H9 (cell line): ENCODE results near the gene AK5. TPM values are rescaled to one million over a fixed set of nuclear protein-coding genes. Genes with fewer than 3 reads are reported as not detected.

Experiments
- DNase-seq: peaks from one replicate; pipeline ENCODE4 v3.0.0-alpha.2; 2017
- H2AFZ ChIP-seq: one replicate; pipeline ENCODE4 v1.6.1; 2013; ENCODE audit warnings: mild to moderate bottlenecking, low read length, control low read depth, moderate library complexity
- H2AK5ac ChIP-seq: 2 replicates; pipeline ENCODE4 v1.6.1; 2013; ENCODE audit warnings: low read length, control low read depth, mixed read lengths; ENCODE audit not compliant: insufficient read length
- H2BK120ac ChIP-seq: one replicate; pipeline ENCODE4 v1.6.1; 2013; ENCODE audit warnings: low read depth, mild to moderate bottlenecking, low read length, control low read depth, inconsistent platforms; ENCODE audit not compliant: poor library complexity, severe bottlenecking
- H2BK12ac ChIP-seq: 2 replicates; pipeline ENCODE4 v1.6.1; 2013; ENCODE audit warnings: low read length, control low read depth, mixed read lengths, low read depth; ENCODE audit not compliant: insufficient read length
- H2BK15ac ChIP-seq: 2 replicates; pipeline ENCODE4 v1.6.1; 2013; ENCODE audit warnings: low read depth, low read length, control low read depth
- H2BK20ac ChIP-seq: one replicate; pipeline ENCODE4 v1.6.1; 2013; ENCODE audit warnings: low read depth, mild to moderate bottlenecking, low read length, control low read depth, inconsistent platforms; ENCODE audit not compliant: poor library complexity, severe bottlenecking
- H2BK5ac ChIP-seq: 2 replicates; pipeline ENCODE4 v1.6.1; 2013; ENCODE audit warnings: low read length, control low read depth, mixed read lengths; ENCODE audit not compliant: insufficient read length
- H3K14ac ChIP-seq: 2 replicates; pipeline ENCODE4 v1.6.1; 2013; ENCODE audit warnings: low read length, control low read depth; ENCODE audit not compliant: insufficient read depth
- H3K18ac ChIP-seq: 2 replicates; pipeline ENCODE4 v1.6.1; 2013; ENCODE audit warnings: low read depth, mild to moderate bottlenecking, mixed read lengths, low read length, control low read depth; ENCODE audit not compliant: insufficient read length
- H3K23ac ChIP-seq: 2 replicates; pipeline ENCODE4 v1.6.1; 2013; ENCODE audit warnings: low read length, control low read depth, mixed read lengths, low read depth; ENCODE audit not compliant: insufficient read length
- H3K23me2 ChIP-seq: 2 replicates; pipeline ENCODE4 v1.6.1; 2013; ENCODE audit warnings: low read depth, mild to moderate bottlenecking, mixed read lengths, low read length, control low read depth; ENCODE audit not compliant: insufficient read length, poor library complexity, severe bottlenecking
- H3K27ac ChIP-seq: 2 replicates; pipeline ENCODE4 v1.5.1; 2013; ENCODE audit warnings: low read length, control low read depth, mixed read lengths, low read depth; ENCODE audit not compliant: insufficient read length
- H3K27me3 ChIP-seq: 2 replicates; pipeline ENCODE4 v1.6.1; 2013; ENCODE audit warnings: low read length, control low read depth, inconsistent platforms; ENCODE audit not compliant: insufficient read depth
- H3K4ac ChIP-seq: 2 replicates; pipeline ENCODE4 v1.6.1; 2013; ENCODE audit warnings: low read depth, mild to moderate bottlenecking, control low read depth, inconsistent platforms, low read length, moderate library complexity
- H3K4me1 ChIP-seq: 2 replicates; pipeline ENCODE4 v1.6.1; 2013; ENCODE audit warnings: low read length, control low read depth, inconsistent platforms; ENCODE audit not compliant: insufficient read depth
- H3K4me2 ChIP-seq: 2 replicates; pipeline ENCODE4 v1.6.1; 2013; ENCODE audit warnings: low read length, control low read depth, mixed read lengths; ENCODE audit not compliant: insufficient read length, insufficient read depth
- H3K56ac ChIP-seq: 2 replicates; pipeline ENCODE4 v1.6.1; 2013; ENCODE audit warnings: low read depth, mild to moderate bottlenecking, mixed read lengths, low read length, control low read depth; ENCODE audit not compliant: insufficient read length
- H3K79me1 ChIP-seq: 2 replicates; pipeline ENCODE4 v1.6.1; 2013; ENCODE audit warnings: low read depth, mild to moderate bottlenecking, moderate library complexity, low read length, control low read depth, inconsistent platforms; ENCODE audit not compliant: insufficient read depth, poor library complexity, severe bottlenecking
- H3K79me2 ChIP-seq: 2 replicates; pipeline ENCODE4 v1.6.1; 2013; ENCODE audit warnings: low read length, control low read depth, inconsistent platforms; ENCODE audit not compliant: insufficient read depth
- H3K9ac ChIP-seq: 2 replicates; pipeline ENCODE4 v1.6.1; 2013; ENCODE audit warnings: low read length, control low read depth, mixed read lengths; ENCODE audit not compliant: insufficient read length; ENCODE audit errors: extremely low read depth
- H3K9me3 ChIP-seq: one replicate; pipeline ENCODE4 v1.6.1; 2013; ENCODE audit warnings: low read depth, low read length, inconsistent platforms; ENCODE audit not compliant: control insufficient read depth
- H3T11ph ChIP-seq: one replicate; pipeline ENCODE4 v1.6.1; 2013; ENCODE audit warnings: mild to moderate bottlenecking, low read length, control low read depth, inconsistent platforms
- H4K20me1 ChIP-seq: one replicate; pipeline ENCODE4 v1.6.1; 2013; ENCODE audit not compliant: control insufficient read depth, insufficient read length, insufficient read depth
- H4K5ac ChIP-seq: 2 replicates; pipeline ENCODE4 v1.6.1; 2013; ENCODE audit warnings: low read depth, mild to moderate bottlenecking, mixed read lengths, low read length, control low read depth; ENCODE audit not compliant: insufficient read length
- H4K8ac ChIP-seq: replicated peaks from 2 replicates; pipeline ENCODE4 v1.6.1; 2013; ENCODE audit warnings: low read length, control low read depth, mixed read lengths, low read depth; ENCODE audit not compliant: insufficient read length
- H4K91ac ChIP-seq: 2 replicates; pipeline ENCODE4 v1.6.1; 2013; ENCODE audit warnings: low read depth, mild to moderate bottlenecking, moderate library complexity, mixed read lengths, low read length, control low read depth; ENCODE audit not compliant: insufficient read length
- H3K27ac Mint-ChIP-seq, 3 experiments: 2 replicates in 2 of 3; 3 replicates in 1 of 3; pipeline ENCODE4 v1.8.0; 2020 to 2021; ENCODE audit warnings: mixed read lengths in 3 of 3, mild to moderate bottlenecking in 1 of 3, moderate library complexity in 1 of 3
- H3K27me3 Mint-ChIP-seq: 2 replicates; pipeline ENCODE4 v1.8.0; 2021; ENCODE audit warnings: low read depth, mild to moderate bottlenecking, moderate library complexity, mixed read lengths
- H3K36me3 Mint-ChIP-seq, 3 experiments: 2 replicates in 2 of 3; 3 replicates in 1 of 3; pipeline ENCODE4 v1.8.0; 2020 to 2021; ENCODE audit warnings: low read depth in 3 of 3, mixed read lengths in 3 of 3; ENCODE audit not compliant: insufficient read depth in 1 of 3
- H3K4me1 Mint-ChIP-seq, 2 experiments: 2 replicates each; pipeline ENCODE4 v1.8.0; 2020; ENCODE audit warnings: mixed read lengths in 2 of 2
- H3K4me3 Mint-ChIP-seq, 2 experiments: 2 replicates in 1 of 2; 3 replicates in 1 of 2; pipeline ENCODE4 v1.8.0; 2020 to 2021; ENCODE audit warnings: mild to moderate bottlenecking in 2 of 2, mixed read lengths in 2 of 2, moderate library complexity in 1 of 2
- H3K9me3 Mint-ChIP-seq, 2 experiments: 2 replicates in 1 of 2; 3 replicates in 1 of 2; pipeline ENCODE4 v1.8.0; 2020; ENCODE audit warnings: mild to moderate bottlenecking in 2 of 2, mixed read lengths in 2 of 2, moderate library complexity in 1 of 2
- CTCF ChIP-seq: fragments of 200-600 bp; sonication (generic); conservative IDR thresholded peaks from 3 replicates; pipeline ENCODE4 v1.8.0; 2021; ENCODE audit warnings: antibody characterized with exemption, mild to moderate bottlenecking
- WGBS: extraction: QIAGEN DNeasy Blood & Tissue Kit; methylation state at CpG from one replicate; pipeline ENCODE4 v1.1.7; 2013; ENCODE audit warnings: missing lambda C conversion rate, low lambda C conversion rate, mixed read lengths; ENCODE audit not compliant: insufficient read length; ENCODE audit errors: extremely low coverage; 5-methylcytosine and 5-hydroxymethylcytosine counted together
- total RNA-seq: library from RNA; stranded (reverse); gene quantifications from 2 replicates; pipeline ENCODE4 v1.2.1, GENCODE V29; 2021

AK5 gene
- total RNA-seq, 1 experiment from 2014 or later: 2.5 TPM

DNA sequence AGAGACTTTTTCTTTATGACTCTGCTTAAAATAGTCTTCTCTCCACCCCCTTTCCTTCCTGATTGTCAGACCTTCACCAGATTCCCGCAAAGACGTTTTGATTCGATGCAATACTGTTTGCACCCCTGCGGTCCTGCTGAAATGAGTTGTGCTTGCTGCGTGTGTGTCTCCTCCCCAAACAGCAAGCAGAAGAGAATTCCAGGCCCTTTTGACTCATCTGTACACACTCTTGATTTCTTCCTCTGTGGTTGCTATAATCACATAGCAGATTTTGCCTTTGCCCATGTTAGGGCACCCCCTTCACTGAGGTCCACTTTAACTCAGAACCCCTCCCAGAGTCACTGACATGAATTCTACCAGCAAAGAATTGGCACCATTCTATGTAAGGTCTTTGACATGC is 264.2 kb downstream of the AK5 start:
- H3K79me2 ChIP-seq: no peaks in the 10 kb centered on the region
- Mint-ChIP-seq H3K27ac (no peak overlapping the region), H3K4me3 (no peak overlapping the region), H3K4me1 (0 out of 4 replicates have a peak, but pooled peaks cover 4 to 5% of the 10 kb centered on the region in 2 experiments), H3K9me3 (no peaks in the 10 kb centered on the region), H3K27me3 (no peaks in the 10 kb centered on the region; the same call in 1 of the 2 replicates), H3K36me3 (no peaks in the 10 kb centered on the region)
- H3K9ac ChIP-seq: no peak overlapping the region
- H3K14ac ChIP-seq: no peak overlapping the region
- H2BK5ac ChIP-seq: no peak overlapping the region
- H3K23me2 ChIP-seq: no peaks in the 10 kb centered on the region
- H3T11ph ChIP-seq: no peak overlapping the region
- H3K18ac ChIP-seq: no peak overlapping the region
- no peak overlapping the region for H2BK12ac ChIP-seq
- no peak overlapping the region for H2BK120ac ChIP-seq
- no peak for TF ChIP-seq CTCF
- H3K4ac ChIP-seq: no peak overlapping the region
- no peak for DNase-seq
- no peaks in the 10 kb centered on the region for H3K27me3 ChIP-seq
- H4K5ac ChIP-seq: no peak overlapping the region
- no peak overlapping the region for H3K4me2 ChIP-seq
- WGBS: no CpG with 5 or more reads among the region's 5 CpGs
- H4K8ac ChIP-seq: no peak overlapping the region
- no peak overlapping the region for H2AFZ ChIP-seq
- no peak overlapping the region for H3K27ac ChIP-seq
- H3K56ac ChIP-seq: no peak overlapping the region
- H3K23ac ChIP-seq: no peak overlapping the region
- no peak overlapping the region for H2AK5ac ChIP-seq
- H2BK20ac ChIP-seq: no peak overlapping the region
- no peaks in the 10 kb centered on the region for H3K9me3 ChIP-seq
- no peaks in the 10 kb centered on the region for H4K20me1 ChIP-seq
- H3K79me1 ChIP-seq: no peaks in the 10 kb centered on the region
- no peak overlapping the region for H2BK15ac ChIP-seq
- H3K4me1 ChIP-seq: no peaks in the 10 kb centered on the region
- no peak overlapping the region for H4K91ac ChIP-seq
